Stimulated activated CD8-positive, alpha-beta memory T cell treated with anti-CD3 and anti-CD28 coated beads, Interleukin-7, amount 100 ng/mL, for 4 hours (primary cell): ENCODE data around the gene TIAM1.

Source experiments
- DNase-seq, 2 donors: peaks; one replicate each; pipeline ENCODE4 v3.0.0-alpha.2; 2020; ENCODE audit warnings: low read depth in 2 of 2

TIAM1 gene, protein sequence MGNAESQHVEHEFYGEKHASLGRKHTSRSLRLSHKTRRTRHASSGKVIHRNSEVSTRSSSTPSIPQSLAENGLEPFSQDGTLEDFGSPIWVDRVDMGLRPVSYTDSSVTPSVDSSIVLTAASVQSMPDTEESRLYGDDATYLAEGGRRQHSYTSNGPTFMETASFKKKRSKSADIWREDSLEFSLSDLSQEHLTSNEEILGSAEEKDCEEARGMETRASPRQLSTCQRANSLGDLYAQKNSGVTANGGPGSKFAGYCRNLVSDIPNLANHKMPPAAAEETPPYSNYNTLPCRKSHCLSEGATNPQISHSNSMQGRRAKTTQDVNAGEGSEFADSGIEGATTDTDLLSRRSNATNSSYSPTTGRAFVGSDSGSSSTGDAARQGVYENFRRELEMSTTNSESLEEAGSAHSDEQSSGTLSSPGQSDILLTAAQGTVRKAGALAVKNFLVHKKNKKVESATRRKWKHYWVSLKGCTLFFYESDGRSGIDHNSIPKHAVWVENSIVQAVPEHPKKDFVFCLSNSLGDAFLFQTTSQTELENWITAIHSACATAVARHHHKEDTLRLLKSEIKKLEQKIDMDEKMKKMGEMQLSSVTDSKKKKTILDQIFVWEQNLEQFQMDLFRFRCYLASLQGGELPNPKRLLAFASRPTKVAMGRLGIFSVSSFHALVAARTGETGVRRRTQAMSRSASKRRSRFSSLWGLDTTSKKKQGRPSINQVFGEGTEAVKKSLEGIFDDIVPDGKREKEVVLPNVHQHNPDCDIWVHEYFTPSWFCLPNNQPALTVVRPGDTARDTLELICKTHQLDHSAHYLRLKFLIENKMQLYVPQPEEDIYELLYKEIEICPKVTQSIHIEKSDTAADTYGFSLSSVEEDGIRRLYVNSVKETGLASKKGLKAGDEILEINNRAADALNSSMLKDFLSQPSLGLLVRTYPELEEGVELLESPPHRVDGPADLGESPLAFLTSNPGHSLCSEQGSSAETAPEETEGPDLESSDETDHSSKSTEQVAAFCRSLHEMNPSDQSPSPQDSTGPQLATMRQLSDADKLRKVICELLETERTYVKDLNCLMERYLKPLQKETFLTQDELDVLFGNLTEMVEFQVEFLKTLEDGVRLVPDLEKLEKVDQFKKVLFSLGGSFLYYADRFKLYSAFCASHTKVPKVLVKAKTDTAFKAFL (N-terminal part only)

DNA sequence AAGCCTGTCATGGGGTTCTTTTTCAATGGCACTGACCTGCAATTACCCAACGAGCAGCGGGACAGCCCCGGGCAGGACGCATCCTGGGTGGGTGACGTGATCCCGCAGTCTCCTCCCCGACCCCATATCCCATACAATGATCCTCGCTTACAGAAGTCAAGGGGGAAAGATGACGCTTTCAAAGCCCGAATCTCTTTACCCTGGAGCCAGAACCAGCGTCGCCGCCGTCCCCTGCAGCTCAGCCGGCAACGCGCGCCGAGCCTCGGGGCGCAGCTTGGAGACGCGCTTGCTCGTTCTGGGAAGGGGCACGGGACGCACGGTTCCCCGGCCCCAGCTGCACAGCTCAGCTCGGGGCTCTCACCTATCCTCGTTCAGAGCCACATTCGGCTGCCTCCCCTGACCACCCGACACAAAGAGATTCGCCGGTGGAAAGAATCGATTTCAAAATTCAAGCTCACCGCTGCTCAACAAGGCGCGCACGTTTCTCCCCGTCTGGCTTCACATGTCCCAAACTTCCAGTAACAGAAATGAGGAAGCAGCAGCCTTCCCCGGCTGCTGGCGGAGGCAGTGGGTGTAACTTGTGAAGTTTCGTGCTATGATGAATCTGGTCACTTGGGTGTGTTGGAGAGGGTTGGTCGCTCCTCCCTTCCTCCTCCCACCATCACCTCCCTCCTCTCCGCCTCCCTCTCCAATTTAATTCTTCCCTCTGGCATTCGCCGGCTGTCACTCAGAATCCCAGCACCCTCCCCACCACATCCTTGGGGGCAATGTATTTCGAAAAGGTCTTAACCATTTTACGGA, at the start of gene TIAM1:
TSS of gene TIAM1 (minus strand) at position 582 of the 801 bp plus-strand sequence. CDS start 77,289 bp downstream, outside the sequence.
- no peak for DNase-seq

DNA sequence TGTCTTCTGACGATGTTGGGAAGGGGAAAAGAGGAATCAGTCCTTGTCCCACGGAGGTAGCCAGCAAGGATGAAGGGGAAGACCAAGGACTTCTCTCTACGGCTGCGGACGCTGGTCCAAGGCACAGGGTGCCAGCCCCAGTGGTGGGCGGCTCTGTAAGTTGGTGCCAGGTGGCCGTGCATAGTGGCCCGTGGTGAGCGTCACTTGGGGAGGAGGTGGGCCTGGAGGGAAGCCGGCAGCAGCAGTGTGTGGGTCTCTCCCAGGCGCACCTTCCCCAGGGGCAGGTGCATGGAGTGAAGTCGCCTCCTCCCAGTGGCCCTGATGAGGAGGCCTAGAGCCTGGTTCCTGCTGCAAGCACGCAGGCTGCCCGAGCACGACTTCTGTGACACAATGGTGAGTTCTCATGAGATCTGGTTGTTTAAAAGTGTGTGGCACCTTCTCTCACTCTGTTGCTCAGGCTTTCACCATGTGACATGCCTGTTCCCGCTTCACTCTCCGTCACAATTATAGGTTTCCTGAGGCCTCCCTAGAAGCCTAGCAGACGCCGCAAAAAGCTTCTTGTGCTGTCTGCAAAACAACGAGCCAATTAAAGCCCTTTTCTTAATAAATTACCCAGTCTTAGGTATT, 43.6 kb upstream of the TIAM1 start:
- no peak for DNase-seq

DNA sequence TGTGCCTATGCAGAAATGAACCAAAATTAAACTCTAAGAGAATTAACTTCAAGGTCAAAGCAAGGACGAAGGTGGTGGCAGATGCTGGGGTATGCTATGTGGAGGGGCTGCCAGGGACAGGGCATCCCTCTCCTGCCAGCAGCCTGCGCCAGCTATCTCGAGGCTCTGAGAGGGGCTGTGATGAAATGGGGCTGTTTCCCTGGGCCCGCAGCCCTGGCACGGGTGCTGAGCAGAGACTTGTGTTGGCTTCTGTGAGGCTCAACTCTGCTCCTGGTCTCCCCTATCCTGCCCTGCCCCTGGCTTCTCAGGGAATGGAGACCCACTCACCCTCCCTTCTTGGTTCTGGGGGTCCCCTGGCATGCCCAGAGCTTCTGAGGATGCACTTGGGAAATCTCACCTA, 41.9 kb upstream of the TIAM1 start:
- no peak for DNase-seq

DNA sequence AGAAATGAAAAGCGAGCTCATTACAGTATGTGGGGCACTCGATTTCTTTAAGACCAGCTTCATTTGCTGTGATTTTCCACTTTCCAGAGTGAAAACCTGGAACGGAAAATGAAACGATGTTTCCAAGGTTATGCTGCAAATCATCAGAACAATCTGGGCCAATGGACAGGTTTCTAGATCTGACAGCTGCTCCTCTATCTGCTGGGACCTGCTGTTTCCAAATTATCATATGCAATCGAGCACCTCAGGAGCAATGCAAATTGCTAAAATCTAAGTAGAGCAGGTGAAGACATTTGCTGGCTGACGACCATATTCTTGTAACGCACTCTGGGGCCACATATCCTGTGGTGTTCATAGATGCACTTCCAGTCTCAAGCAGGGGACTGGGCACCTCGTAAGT, 39.7 kb upstream of the TIAM1 start:
- DNase-seq, result no peak

DNA sequence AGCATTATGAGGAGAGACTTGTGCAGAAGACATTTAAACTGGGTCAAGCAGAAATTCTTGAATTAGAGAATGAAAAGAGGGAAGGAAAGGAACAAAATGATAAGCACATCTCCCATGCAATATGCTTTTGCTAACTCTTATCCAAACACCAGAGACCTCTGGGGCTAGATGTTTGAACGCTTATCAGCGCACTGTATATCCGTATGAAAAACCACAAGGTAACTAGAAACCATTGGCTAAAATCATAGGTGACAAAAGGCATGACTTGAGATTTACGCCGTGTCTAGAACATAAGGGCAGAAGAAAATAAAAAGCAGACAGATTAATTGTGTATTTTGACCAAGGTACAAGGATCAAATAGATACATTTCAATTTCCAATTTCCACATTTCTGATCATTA, 38.0 kb upstream of the TIAM1 start:
- no peak for DNase-seq

DNA sequence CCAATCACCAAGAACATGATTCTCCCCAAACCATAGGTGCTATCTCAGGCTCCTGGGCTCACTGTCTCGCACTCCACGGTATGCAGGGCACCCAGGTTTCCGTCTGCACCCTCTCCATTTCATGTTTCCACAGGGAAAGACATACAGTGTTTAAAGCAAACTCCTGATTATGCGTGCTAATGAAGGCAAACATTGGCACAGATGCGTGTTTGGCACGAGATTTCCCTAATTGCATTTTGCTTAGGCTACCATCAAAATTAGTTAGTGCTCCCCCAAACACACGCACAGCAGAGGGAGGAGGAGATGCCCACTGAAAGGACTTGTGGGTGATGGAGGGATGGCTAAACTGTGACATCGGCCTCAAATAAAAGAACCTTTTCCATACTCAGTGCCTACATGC, 32.2 kb upstream of the TIAM1 start:
- DNase-seq, result no peak

DNA sequence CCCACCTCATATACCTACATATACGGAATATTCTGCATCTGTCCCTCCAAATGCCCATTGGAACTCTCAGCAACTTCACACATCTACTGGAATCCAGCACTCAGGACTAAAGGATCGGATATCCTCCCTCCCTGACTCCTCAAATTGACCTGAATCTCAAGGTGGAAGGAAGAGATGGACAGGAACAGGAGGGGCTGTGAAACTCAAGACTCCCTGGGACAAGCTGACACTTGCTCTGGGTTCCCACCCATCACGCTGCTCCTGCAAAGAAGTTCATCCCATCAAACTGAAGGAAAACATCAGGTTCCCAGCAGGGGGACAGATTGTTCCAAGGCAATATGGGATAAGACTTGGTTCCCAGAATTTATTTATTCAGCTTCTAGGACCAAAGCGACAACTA, 30.3 kb upstream of the TIAM1 start:
- DNase-seq, result no peak

DNA sequence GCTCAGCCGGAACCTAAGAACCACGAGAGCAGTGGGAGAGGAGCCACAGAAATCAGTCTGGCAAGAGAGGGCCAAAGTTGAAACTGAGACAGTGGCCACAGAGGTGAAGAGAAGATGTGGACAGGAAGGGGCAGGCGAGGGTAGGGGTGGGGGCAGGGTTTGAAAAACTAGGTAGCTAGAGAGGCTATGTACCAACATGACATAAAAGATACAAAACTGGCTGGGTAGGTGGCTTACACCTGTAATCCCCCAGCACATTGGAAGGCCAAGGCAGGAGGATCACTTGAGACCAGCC, 28.4 kb upstream of the TIAM1 start:
- no peak for DNase-seq

DNA sequence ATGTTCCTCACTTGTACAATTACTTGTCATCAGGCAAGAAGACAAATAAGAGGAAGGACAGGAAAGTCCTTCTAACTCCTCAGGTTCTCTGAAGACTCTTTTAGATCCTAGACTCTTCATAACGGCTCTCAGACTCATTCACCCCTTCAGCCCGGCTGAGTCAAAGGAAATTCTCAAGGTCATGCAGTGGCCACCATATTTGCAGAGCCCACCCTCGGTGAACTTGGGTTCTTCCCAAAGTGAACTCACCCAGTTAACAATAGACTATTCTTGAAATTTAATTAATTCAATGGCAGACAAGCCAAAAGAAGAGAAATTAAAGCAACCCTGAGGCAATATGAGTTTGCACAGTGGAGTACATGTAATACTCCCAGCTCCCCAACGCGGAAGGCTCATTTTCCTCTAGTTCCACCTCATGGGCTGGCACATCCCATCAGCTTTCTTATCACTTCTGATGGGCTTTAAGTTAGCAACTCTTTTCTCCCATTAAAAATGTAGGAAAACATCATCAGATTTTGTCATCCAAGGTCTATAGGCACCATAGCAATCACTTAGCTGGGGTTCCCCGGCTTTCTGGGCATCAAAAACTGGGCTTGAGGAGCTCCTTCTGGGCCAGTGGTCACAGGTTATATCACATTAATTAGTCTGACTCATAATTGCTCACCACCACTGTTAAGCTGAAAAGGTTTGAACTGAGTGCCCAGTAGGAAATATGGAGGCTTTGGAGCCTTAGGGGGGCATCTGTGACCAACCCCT, 27.8 kb upstream of the TIAM1 start:
- no peak for DNase-seq

DNA sequence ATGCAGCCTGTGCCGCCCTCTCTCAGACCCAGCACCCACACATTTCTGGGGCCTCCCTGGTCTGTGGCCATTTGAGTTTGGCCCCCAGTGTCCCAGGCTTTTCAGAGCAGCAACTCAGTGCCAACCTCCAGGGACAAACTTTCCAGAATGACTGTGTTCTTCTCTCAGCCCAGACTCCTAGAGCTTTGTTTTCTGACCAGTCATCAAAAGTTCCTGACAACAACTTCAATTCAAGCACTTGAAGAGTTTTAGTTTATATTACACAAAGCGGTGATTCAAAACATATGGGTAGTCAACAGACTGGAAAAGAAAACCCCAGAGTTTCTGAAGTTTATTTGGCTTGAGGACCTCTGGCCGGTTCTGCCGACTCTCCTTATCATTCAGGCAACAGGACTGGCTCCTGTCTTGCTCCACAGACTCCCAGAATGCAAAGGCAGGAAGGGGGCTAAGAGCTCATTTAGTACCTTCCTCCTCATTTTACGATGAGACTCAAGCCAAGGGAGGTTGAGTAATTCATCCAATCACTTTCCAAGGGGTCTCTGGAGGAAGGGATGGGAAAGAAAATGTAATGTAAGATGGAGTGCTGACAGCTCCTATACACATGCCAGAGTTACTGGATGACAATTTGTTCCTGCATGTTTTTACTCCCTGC, 27.0 kb upstream of the TIAM1 start:
- DNase-seq, result no peak

DNA sequence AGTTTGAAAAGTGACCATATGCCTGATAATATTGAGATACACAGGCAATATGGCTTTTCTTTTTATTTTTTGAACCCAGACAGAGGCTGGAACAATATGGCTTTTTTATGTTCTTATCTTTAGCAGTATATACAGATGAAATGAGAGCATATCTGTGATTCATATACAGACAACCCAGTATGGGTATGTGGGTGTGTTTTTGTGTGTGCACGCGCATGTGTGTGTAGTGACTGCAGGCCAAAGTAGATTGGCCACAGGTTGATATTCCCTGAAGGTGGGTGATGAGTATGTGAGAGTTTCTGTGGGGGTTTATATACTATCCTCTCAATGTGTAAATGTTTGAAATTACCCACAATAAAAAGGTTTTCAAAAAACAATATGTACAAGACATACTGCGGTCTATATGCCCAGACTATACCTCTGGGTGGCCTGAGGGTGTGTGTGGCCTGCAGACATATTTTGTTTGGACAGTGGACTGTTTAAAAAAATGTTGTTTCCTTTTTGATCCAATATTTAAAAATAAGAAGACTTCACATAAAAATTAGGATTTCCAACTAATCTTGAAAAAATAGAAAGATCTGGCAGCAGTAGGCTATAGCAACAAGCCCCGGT, 26.3 kb upstream of the TIAM1 start:
- DNase-seq, result no peak

DNA sequence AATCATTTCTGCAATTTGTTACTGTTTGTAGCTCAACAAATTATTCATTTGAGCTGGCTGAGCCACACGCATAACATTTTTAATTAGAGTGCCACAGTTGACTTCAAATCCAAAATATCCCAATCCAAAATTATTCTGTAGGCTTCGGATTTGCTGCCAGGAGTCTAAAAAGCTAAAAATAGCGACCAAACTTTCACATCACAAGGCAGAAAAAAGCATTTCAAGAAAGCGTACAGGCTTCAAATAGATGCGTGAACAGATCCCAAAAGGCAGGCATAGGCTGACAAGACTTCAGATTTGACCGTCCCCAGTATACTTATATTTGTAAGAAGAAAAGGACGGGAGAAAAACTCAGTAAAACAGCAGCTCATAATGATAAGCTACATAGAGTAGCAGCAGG, 24.3 kb upstream of the TIAM1 start:
- no peak for DNase-seq

DNA sequence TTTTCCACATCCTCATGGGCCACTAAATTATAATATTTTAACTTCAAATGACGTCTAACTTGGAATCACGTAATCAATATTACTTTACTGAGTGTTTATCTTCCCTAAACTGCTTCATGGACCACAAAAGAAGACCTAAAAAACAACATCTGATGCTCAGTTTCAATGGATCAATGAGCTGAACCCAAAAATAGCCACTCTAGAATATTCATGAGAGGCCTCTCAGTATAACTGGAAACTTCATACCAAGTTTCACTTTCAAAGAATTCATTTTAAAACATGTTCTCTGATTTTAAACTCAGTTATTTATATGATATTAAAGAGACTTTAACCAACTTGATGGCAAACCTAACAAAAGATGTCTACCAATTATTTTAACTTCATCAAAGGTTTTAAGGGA, 23.7 kb upstream of the TIAM1 start:
- DNase-seq, result no peak

DNA sequence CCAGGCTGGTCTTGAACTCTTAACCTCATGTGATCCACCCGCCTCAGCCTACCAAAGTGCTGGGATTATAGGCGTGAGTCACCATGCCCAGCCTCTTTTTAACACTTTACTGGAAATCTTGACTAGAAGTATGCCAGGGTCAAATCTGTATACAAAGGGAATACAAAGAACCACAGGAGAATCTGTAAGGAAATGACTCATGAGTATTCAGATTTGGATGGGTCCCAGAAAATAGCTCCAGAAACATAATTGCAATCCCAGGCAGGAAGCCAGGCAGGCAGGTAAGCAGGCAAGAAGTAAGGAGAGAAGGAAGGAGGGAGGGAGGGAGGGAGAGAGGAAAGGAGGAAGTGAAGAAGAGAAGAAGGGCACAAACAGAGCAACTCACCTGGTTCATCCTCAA, 22.8 kb upstream of the TIAM1 start:
- DNase-seq, result no peak

DNA sequence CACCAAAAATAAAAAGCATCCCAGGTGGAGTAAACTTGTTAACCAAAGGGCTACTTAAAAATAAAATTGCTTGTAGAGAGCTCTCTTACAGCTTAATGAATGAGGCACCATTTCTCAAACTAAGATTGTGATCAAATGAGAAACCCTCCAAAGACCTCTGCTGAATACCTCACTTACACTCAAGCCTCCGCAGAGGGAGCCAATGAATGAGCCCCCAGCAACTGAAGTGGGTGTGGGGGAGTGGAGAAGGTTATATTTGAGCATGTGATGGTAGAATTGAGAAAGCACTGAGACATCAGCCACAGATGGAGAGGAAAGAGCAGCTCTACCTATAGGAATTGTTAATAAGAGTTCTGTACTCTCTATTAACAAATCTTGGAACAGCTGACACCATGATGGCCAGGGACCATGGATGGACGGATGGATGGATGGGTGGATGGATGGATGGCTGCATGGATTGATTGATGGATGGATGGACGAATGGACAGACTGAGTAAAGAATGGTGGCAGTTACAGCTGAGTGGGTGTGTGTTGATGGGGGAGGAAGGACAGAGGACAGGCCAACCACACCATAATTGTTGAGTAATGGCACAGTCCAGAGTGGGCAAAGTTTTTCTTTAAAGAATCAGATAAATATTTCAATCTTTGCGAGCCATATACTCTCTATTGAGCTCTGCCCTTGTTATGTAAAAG, 20.3 kb upstream of the TIAM1 start:
- DNase-seq, result no peak

DNA sequence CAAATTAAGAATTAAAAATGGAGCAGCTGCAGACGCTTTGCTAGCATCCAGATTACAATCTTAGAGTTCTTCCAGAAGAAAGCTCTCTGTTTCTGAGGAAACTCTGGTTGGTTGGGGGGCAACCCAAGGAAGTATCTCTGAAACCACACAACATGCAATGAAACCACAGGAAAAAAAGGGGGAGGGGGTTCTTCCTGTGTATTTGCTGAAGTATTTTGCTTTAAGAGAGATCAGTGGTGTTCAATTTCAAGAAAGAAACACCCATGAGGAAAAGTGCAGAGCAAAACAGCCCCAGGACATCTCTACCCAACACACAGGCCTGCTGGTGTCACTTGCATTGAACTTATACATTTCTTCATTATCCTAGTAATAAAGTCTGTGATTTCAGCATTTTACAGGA, 19.7 kb upstream of the TIAM1 start:
- no peak for DNase-seq

DNA sequence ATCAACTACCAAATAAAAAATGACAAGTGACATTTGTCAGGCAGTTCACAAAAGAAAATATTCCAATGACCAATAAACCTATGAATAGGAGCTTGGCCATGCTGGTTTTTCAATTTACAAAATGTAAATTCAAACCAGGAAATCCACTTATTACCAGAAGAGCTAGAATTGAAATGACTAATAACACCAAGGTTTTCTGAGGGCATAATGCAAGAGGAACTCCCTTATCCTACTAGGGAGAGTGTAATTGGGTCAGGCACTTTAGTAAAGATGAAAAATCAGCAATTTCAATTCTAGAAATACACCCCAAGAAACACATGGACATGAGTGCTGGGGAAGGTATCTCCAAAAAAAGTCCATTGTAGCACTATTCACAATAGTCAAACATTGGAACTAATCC, 16.7 kb upstream of the TIAM1 start:
- no peak for DNase-seq

DNA sequence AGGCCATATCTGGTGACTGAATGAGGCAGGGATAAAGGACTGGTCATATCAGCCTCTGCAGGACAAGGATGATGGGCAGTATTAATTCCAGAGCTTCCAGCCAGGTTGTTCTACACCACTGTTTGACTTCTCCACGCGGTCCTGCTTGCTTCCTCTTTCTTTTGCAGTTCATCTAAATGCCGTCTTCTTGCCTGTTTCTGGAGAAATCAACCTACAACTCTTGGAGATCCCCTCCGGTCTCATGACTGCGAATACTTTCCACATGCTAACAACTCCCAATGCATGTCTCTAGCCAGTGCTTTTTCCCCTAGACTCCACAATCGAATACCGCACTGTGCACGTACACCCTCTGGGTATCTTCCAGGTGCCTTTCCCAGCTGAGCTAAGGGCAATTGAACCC, 14.1 kb upstream of the TIAM1 start:
- no peak for DNase-seq

DNA sequence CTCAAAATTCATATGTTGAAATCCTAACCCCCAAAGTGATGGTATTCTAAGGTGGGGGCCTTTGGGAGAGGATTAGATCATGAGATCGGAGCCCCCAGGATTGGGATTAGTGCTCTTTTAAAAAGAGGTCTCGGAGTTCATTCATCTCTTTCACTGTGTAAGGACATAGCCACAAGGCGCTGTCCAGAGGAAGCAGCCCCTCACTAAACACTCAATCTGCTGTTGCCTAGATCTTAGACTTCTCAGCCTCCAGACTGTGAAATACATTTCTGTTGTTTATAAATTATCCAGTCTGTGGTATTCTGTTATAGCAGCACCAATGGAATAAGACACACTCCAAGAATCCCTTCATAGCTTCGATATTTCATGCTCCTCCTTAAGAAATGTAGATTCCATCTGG, 12.4 kb upstream of the TIAM1 start:
- DNase-seq, result no peak
